HG02973 (cell line): ENCODE measurements around the gene SPAST.
"Not testable (repeated sequence)": the region's sequence is repeated elsewhere in the genome, so short reads cannot be mapped to it uniquely, and the experiment has no call there.

ENCODE experiments used
- ATAC-seq: cut with Tn5 transposase; IDR thresholded peaks from one replicate; pipeline ENCODE4 v1.9.1; 2021; ENCODE audit warnings: moderate library complexity; ENCODE audit not compliant: unreplicated experiment

The SPAST gene, protein sequence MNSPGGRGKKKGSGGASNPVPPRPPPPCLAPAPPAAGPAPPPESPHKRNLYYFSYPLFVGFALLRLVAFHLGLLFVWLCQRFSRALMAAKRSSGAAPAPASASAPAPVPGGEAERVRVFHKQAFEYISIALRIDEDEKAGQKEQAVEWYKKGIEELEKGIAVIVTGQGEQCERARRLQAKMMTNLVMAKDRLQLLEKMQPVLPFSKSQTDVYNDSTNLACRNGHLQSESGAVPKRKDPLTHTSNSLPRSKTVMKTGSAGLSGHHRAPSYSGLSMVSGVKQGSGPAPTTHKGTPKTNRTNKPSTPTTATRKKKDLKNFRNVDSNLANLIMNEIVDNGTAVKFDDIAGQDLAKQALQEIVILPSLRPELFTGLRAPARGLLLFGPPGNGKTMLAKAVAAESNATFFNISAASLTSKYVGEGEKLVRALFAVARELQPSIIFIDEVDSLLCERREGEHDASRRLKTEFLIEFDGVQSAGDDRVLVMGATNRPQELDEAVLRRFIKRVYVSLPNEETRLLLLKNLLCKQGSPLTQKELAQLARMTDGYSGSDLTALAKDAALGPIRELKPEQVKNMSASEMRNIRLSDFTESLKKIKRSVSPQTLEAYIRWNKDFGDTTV

DNA sequence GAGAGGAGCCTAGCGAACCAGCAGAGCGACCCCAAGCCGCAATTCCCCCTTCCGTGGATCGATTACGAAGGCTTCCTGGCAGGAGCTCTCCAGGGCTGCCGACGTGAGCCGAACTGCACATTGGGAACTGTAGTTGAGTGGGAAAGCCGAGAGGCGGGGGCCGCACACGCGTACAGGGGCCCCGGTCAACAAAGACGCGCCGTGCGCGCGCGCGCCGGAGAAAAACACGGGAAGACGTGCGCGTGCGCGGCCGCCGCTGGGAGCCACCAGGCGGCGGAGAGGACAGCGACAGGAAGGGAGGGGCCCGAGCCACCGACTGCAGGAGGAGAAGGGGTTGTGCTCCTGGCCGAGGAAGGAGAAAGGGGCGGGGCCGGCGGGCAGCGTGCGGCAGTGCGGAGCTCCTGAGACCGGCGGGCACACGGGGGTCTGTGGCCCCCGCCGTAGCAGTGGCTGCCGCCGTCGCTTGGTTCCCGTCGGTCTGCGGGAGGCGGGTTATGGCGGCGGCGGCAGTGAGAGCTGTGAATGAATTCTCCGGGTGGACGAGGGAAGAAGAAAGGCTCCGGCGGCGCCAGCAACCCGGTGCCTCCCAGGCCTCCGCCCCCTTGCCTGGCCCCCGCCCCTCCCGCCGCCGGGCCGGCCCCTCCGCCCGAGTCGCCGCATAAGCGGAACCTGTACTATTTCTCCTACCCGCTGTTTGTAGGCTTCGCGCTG, at the start of gene SPAST:
TSS of gene SPAST (plus strand) at position 247 of the 711 bp plus-strand sequence. CDS start at position 523, 276 bp downstream.
- peak; percentile 95 for ATAC-seq

DNA sequence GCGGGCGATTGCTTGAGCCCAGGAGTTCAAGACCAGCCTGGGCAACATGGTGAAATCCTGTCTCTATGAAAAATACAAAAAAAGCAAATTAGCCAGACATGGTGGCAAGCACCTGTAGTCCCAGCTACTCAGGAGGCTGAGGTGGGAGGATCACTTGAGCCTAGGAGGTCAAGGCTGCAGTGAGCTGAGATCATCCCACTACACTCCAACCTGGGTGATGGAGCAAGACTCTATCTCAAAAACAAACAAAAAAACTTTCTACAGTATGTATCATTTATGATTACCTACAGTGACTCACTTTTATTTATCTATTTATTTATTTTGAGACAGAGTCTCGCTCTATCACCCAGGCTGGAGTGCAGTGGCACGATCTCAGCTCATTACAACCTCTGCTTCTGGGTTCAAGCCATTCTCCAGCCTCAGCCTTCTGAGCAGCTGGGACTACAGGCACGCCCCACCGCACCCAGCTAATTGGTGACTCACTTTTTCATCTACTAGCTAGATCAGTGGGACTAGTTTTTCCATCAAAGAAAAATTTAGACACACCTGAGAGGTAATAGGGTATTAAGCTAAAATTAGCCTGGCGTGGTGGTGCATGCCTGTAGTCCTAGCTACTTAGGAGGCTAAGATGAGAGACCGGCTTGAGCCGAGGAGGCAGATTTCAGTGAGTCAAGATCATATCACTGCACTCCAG, 44.4 kb upstream of the SPAST start:
- not testable (repeated sequence) for ATAC-seq

DNA sequence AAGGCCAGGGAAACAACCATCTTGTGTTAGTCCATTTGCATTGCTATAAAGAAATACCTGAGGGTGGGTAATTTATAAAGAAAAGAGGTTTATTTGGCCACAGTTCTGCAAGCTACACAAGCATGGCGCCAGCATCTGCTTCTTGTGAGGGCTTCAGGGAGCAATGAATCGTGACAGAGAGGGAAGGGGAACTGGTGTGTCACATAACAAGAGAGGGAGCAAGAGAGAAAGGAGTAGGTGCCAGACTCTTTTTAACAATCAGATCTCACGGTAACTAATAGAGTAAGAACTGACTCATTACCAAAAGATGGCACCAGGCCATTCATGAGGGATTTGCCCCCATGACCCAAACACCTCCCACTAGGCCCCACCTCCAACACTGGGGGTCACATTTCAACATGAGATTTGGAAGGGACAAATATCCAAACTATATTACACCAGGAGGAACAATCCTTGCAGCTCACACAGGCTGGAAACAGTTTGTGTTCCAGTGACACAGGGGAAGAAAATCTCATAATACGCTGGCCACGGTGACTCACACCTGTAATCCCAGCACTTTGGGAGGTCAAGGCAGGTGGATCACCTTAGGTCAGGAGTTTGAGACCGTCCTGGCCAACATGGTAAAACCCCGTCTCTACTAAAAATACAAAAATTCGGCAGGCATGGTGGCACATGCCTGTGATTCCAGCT, 29.0 kb upstream of the SPAST start:
- not testable (repeated sequence) for ATAC-seq

DNA sequence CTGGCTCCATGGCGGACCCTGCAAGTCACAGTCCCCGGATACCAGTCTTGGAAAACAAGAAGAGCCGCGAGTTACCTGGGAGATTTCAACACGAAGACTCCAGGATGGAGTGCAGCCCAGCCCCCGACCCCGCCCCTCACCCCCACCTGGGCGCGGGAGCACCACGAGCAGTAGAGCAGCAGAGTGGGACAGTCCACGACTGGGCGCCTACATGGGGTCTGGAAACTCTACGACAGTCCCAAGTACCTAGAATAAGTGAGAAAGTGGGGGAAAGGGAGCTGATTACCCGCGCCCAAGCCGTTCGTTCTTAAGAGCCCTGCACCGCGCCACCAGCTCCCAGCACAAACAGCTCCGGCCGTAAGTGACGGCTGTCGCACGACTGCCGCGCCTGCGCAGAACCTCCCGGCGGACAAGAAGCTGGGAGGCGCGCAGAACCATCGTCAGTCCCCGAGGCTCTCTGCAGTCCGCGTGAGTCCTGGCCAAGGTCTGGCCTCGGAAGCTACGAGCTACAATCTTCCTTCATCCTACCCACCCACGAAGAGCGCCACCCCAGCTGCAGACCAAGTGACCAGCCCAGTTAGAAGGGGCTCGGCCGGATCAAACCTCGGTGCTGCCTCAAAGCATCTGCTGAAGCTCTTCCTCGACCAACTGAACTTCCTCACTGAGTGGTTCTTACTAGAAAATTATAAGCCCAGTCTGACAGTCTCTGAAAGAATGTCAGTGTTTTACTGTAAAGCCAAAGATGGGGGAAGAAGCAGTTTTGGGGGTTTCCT, 23.7 kb upstream of the SPAST start, which contains the start of gene DPY30:
TSS of gene DPY30 (minus strand) at position 359 of the 773 bp plus-strand sequence. CDS start at position 10, 349 bp downstream.
- peak; percentile 80 for ATAC-seq

DNA sequence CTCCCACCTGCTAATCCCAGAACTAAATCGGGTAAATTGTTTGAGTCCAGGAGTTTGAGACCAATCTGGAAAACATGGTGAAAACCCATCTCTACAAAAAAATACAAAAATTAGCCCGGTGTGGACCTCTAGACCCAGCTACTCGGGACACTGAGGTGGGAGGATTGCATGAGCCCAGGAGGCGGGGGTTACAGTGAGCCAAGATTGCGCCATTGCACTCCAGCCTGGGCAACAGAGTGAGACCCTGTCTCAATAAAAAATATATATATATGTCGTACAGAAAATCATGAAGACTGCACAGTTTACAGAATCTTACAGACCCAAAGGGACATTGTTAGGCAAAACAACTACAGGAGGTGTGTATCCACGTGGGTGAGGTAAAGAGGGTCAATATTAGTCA, 19.8 kb upstream of the SPAST start:
- ATAC-seq: no peak

DNA sequence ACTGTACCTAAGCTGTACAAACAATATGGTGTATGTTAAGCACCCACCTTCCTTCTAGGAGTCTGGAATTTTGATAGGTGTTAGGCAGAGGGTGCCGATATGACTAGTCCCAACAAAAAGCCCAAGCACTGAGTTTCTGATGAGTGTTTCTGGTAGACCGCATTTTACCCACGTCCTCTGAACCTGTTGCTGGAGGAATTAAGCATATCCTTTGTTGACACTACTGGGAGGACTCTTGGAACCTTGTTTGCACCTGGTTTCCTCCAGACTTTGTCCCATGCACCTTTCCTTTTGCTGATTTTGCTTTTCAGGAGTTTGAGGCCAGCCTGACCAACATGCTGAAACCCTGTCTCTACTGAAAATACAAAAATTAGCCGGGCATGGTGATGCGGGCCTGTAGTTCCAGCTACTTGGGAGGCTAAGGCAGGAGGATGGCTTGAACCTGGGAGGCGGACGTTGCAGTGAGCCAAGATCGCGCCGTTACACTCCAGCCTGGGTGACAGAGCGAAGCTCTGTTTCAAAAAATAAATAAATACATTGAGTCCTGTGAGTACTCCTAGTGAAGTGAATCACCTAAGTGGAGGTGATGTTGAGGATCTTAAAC, 11.4 kb upstream of the SPAST start:
- no peak for ATAC-seq

DNA sequence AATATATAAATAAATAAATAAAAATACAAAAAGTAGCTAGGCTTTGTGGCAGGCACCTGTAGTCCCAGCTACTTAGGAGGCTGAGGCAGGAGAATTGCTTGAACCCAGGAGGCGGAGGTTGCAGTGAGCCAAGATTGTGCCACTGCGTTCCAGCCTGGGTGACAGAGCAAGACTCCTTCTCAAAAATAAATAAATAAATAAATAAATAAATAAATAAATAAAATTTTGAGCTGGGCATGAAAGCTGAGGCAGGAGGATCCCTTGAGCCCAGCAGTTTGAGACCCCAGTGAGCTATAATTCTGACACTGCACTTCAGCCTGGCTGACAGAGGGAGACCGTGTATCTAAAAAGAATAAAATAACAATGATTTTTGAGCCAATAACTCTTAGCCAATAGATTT, 8.8 kb upstream of the SPAST start:
- not testable (repeated sequence) for ATAC-seq

DNA sequence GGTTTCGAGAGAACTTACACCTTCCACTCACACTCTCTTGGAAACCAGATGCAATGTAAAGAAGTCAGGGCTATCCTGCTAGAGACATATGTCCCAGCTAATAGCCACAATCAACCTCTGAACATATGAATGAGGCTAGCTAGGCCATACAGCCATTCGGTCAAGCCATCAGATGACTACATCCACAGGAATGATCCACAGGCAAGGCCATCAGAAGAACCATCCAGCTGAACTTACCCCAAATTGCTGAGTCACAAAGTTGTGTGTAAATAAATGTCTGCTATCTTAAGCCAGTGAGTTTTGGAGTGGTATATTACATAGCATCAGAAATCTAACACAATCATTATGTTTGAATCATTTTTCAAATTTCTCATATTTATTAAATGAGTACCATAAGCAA, 5.2 kb upstream of the SPAST start:
- no peak for ATAC-seq

DNA sequence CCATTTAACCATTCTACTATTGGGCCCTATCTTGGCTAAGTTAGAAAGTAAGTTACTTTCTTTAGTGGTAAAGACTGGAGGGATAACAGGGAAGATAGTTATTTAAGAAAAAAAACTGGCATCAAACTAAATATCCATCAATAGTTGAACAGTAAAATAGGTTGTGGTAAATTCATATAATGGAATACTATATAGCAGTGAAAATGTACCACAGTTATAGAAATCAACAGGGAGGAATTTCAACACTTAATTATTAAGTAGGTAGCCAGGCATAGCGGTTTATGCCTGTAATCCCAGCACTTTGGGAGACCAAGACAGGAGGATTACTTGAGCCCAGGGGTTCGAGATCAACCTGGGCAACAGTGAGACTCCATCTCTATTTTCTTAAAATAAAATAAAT, 3.1 kb upstream of the SPAST start:
- ATAC-seq: no peak

DNA sequence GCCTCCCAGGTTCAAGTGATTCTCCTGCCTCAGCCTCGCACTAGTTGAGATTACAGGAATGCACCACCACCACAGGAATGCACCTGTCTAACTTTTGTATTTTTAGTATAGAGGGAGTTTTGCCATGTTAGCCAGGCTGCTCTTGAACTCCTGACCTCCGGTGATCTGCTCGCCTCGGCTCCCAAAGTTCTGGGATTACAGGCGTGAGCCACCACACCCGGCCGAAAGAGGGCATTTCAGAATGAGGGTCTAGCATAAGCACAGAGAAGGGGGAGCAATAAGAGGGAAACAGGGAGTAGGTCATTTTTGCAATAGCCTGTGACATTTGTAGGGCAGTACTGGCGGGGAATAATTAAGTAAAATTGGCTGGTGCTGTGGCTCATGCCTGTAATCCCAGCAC, 1.9 kb upstream of the SPAST start:
- ATAC-seq: no peak

DNA sequence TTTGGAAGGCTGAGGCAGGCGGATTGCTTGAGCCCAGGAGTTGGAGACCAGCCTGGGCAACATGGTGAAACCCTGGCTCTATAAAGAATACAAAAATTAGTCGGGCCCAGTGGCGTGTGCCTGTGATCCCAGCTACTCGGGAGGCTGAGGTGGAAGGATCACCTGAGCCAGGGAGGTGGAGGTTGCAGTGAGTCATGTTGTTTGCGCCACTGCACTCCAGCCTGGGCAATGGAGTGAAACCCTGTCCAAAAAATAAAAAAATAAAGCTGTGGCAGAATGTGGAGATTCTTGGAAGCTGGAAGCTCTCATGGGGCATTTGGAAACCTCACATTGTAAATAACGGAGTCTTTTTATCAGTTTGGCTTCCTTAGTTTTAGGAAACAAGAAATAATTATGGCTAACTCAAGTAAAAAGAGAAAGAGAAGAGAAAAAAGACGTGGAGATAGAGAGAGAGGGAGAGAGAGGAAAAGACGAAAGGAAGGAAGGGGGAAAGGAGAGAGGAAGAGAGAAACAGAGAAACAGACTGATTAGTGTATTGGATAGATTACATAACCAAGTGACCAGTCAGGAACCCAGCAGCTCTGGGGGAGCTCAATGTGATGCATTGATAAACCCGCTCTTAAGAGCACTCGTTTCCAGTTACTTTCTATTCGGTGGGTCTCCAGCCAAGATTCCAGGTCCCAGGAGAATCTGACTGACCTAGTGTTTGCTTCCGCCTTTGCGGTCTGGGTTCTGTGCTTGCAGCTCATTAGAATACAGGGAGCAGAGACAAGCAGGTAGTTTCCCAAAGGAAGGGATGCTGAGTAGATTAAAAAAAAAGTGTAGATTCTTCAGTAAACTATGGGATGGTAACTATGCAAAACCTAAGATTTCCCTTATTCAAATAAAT, 1.1 kb upstream of the SPAST start:
- no peak for ATAC-seq

DNA sequence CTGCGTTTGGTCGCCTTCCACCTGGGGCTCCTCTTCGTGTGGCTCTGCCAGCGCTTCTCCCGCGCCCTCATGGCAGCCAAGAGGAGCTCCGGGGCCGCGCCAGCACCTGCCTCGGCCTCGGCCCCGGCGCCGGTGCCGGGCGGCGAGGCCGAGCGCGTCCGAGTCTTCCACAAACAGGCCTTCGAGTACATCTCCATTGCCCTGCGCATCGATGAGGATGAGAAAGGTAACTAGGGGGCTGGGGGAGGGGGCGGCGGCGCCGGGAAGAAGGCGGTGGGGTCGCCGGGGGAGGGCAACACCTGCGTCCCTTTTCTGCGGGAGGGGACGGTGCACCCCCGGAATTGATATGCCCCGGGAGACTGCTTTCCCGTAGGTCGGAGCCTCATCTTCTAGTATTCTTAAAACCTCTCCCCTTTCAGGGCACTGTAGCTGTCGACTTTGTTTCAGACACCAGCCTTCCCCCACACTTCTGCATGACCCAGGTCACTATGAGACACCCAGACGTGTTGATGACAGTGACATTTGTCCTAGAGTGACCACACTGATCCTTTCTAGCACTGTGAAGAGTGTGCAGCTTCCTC, 755 bp downstream of the SPAST start:
- peak; percentile 7 for ATAC-seq

DNA sequence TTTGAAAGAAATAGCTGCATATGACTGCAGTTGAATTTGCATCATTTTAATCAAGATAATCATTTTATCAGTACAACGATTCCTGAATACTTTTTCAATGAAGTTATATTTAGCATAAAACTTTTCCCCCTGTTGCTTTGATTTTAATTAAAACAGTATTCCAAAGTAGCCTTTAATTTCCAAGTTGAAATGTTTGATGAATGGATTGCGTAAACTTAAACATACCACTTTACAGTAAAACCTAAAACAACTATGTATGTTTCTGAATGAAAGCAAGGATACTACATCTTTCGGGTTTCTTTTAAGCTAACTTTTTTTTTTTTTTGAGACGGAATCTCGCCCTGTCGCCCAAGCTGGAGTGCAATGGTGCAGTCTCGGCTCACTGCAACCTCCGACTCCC, 1.4 kb downstream of the SPAST start:
- no peak for ATAC-seq

DNA sequence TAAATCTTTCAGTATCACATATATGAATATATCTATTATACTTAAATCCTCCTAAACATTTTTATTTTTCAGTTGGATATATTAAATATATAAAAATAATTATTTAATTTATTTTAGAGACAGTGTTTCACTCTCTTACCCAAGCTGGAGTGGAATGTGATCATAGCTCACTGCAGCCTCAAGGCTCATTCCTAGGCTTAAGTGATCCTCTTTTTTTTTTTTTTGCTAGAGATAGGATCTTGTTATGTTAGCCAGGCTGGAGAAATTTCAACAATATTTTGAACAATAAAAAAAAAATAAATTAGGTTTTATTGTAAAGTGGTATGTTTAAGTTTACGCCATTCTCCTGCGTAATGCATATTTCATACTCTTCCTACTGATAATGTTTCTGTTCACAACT, 4.2 kb downstream of the SPAST start:
- no peak for ATAC-seq

DNA sequence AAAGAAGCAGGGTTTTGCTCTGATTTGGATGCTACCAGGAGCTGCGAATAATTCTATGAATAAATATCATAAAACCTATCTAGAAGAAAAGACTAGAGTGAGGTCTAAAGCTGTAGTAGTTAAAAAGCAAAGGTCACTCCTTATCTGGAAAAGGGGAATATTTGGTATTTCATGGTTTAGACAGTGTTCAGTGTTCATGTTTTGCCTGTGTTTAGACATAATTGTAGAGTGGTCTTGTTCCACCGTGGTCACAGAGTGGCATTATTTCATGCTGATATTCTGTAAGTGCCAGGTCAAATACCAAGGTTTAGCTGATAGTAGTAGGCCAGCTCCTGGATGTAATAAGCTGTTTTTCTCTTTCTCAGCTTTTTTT, 10.8 kb downstream of the SPAST start:
- ATAC-seq: no peak

DNA sequence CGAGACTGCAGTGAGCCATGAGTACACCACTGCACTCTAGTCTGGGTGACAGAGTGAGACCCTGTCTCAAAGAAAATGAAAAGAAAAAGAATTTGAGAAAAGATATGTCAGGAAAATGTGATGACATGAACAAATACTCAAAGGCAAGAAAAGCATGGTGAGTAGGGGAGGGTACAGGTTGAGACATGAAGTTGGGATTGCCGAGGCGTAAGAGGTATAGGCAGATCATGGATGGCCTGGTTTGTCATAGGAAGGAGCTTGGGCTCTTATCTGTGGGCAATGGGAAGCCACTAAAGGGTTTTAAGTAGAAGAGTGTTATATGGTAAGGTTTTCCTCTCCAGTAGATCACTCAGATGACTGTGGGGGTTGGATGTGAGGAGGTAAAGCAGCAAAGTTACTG, 32.3 kb downstream of the SPAST start:
- no peak for ATAC-seq

DNA sequence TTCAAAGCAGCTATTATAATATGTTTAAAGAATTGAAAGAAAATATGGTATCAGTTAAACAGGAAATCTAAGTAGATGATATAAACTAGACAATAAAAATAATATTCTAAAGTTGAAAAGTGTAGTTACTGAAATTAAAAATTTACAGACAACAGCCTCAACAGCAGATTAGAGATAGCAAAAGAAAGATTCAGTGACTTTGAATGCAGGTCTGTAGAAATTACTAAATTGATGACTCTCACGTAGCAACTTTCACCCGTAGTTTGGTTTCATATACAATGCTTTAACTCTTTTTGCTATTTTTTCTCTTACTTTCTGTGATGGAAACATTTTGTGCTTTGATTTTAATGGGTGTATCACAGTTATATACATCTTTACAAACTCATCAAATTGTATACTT, 44.8 kb downstream of the SPAST start:
- no peak for ATAC-seq

DNA sequence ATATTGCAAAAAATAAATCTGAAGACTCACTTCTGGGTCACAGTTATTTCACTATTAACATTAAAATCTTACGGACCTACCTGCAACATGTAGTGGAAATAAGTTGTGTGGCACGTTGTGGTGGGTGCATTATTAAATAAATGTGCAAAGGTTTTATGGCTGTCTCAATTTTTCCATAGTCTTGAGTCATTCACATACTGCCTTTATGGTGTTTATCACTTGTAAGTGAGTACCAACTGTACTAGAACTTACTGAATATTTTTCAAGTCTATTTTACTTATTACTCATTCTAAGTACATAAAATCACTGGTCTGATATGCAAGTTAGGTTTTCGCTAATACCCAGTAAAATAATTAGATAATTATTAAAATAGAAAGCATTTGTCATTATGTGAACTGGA, 54.7 kb downstream of the SPAST start:
- ATAC-seq: no peak
